VCaP (cell line): Measurements from ENCODE around the gene SLC25A6.

Experiments used
- H3K27ac ChIP-seq: fragments of 450-650 bp; 2 replicates; pipeline ENCODE4 v1.5.1; 2017
- TF ChIP-seq, protein P1 (sequence below): fragments of 450-650 bp; conservative IDR thresholded peaks from 2 replicates; pipeline ENCODE4 v1.5.1; 2017; ENCODE audit warnings: mild to moderate bottlenecking, moderate library complexity

SLC25A6 gene

DNA sequence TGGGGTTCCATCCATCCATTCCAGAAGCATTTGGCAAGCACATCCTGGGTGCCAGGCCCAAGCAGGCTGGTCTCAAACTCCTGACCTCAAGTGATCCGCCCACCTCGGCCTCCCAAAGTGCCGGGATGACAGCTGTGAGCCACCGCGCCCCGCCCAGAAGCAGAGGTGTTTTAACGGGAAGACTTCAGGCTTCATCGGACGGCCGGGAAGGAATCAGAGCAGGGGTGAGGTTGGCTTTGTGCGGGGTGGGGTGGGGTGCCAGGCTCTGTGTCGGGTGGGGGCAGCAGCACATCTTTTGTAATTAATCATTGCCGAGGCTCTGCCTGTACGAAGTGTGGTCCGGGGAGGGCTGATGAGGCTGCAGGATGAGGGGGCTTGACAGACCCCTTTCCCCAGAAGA, 5.1 kb upstream of the SLC25A6 start:
- TF ChIP-seq, protein P1, sequence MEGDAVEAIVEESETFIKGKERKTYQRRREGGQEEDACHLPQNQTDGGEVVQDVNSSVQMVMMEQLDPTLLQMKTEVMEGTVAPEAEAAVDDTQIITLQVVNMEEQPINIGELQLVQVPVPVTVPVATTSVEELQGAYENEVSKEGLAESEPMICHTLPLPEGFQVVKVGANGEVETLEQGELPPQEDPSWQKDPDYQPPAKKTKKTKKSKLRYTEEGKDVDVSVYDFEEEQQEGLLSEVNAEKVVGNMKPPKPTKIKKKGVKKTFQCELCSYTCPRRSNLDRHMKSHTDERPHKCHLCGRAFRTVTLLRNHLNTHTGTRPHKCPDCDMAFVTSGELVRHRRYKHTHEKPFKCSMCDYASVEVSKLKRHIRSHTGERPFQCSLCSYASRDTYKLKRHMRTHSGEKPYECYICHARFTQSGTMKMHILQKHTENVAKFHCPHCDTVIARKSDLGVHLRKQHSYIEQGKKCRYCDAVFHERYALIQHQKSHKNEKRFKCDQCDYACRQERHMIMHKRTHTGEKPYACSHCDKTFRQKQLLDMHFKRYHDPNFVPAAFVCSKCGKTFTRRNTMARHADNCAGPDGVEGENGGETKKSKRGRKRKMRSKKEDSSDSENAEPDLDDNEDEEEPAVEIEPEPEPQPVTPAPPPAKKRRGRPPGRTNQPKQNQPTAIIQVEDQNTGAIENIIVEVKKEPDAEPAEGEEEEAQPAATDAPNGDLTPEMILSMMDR: no peak
- no peak overlapping the region for H3K27ac ChIP-seq

DNA sequence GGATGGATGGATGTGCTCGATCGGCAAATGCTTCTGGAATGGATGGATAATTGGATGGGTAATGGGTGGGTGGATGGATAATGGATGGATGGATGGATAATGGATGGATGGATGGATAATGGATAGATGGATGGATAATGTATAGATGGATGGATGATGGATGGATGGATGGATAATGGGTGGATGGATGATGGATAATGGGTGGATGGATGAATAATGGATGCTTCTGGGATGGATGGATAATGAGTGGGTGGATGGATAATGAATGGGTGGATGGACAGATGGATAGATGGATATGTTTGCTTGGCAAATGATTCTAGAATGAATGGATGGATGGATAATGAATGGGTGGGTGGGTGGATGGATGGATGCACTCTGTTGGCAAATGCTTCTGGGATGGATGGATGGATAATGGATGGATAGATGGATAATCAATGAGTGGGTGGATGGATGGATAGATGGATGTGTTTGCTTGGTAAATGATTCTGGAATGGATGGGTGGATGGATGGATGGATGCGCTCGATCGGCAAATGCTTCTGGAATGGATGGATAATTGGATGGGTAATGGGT, 3.8 kb upstream of the SLC25A6 start:
- TF ChIP-seq, protein P1: no peak
- no peak overlapping the region for H3K27ac ChIP-seq

DNA sequence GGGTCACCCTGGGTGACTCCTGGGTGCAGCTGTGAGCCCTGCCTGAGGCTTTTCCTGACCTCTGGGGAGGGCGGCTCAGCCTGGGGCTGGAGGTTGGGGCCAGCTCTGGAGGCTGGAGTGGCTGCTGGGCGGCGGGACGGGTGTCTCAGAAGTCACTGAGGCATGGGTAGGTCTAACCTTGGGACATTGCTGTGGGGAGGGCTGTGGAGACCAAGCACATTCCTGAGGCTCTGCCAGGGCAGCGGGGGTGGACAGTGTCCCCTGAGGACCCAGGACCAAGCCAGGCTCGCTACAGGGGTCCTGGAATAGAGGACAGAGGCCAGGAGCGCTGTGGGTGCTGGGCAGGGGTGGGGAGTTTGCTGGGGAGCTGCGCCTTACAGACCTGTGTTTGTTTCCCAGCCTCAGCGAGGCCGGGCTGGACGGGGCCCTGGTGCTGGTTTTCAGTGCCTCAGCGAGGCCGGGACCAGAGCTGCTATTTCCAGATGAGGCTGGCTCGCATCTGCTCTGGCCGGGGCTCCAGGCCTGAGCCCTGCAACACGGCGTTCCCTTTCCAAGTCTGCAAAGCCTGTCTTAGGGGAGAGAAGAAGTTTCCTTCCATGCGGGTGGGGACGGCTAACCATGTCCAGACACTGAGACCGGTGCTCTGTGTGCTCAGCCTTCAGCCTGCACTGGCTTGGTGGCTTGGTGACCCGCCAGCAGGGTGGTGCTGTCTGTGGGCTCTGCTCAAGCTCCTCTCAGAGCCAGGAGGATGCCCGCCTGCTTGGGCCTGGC, 3.0 kb upstream of the SLC25A6 start:
- H3K27ac ChIP-seq: peak overlapping the region; percentile 100; the same call in 1 of the 2 replicates
- TF ChIP-seq, protein P1: no peak

DNA sequence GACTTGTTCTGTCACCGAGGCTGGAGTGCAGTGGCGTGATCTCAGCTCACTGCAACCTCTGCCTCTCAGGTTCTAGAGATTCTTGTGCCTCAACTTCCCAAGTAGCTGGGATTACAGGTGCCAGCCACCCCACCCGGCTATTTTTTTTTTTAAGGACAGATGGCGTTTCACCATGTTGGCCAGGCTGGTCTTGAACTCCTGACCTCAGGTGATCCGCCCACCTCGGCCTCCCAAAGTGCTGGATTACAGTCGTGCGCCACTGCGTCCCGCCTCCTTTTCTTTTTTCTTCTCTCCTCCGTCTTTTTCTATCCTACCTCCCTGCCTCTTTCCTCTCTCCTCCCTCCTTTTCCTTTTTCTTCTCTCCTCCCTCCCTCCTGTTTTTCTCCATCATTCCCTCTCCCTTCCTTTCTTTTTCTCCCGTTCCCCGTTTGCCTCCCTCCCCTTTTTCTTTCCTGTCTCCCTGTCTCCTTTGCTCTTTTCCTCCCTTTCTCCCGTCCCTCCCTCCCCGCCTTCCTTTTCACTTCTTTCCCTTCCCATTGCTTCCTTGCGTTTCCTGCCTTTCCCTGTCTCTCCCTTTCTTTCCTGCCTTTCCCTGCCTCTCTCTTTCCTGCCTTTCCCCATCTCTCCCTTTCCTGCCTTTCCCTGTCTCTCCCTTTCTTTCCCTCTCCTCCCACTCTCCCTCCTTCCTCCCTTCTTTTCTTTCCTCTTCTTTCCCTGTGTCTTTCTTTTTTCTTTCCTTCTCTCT, 2.1 kb upstream of the SLC25A6 start:
- TF ChIP-seq, protein P1: no peak
- peak overlapping the region; percentile 100; the same call in 1 of the 2 replicates for H3K27ac ChIP-seq

DNA sequence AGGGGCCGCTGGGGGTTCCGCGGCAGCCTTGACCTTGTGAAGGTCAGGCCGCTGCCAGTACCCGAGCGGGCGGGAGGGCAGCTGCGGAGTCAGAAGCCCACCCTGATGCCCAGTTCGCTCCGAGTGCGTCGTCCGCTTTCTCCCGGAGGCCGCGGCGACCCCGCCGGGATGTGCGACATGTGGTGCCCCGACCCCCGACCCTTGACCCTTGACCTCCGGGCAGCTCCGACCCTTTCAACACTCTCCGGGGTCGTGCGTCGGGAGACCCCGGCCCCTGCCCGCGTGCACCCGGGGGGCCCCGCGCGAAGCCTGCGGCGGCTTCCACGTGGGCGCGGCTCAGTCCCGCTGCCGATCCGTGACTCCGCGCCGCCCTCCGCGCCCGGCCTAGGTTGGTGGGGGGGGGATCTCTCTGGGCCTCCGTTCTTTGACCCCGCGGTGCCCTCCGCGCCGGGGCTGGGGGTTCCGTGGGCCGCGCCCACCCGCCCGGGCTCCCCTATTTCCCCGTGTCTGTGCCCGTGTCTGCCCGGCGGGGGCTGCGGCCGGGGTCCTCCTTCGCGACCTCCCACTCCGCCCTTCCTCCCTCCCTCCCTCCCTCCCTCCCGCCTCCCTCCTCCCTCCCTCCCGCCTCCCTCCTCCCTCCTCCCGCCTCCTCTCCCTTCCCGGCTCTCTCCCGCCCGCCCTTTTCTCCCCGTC, 609 bp upstream of the SLC25A6 start:
- H3K27ac ChIP-seq: peak overlapping the region; percentile 100

DNA sequence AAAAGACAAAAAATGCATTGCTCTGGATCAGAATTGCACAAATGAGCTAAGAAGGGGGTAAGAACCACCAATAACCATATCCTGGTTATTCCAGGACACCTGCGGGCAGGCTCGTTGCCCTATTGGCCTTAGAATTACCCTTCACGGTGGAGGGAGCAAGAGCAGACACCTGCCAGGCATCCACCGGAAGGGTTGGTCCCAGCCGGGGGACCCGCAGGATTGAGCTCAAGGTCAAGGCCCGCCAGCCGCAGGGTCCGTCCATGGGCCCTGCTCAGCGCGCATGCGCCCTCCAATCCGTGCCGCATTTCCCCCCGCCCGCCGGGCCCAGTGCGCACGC, 575 bp downstream of the SLC25A6 start:
- H3K27ac ChIP-seq: peak overlapping the region; percentile 100
- TF ChIP-seq, protein P1: no peak

More for the DNA sequence above, 609 bp upstream of the SLC25A6 start:
- TF ChIP-seq, protein P1: no peak
